Osteocyte (in vitro differentiated cells): ENCODE data around the gene LPAR3. TPM values are rescaled to one million over a fixed set of nuclear protein-coding genes. Genes with fewer than 3 reads are reported as not detected.

Experiments used
- DNase-seq: peaks from one replicate; pipeline ENCODE4 v3.0.0; 2021; ENCODE audit warnings: mixed read lengths; ENCODE audit not compliant: unreplicated experiment; ENCODE audit errors: extremely low spot score
- H3K27ac Mint-ChIP-seq: one replicate; pipeline ENCODE4 v1.8.0; 2021; ENCODE audit warnings: mild to moderate bottlenecking, mixed read lengths; ENCODE audit not compliant: unreplicated experiment
- H3K27me3 Mint-ChIP-seq: one replicate; pipeline ENCODE4 v1.8.0; 2021; ENCODE audit warnings: mixed read lengths; ENCODE audit not compliant: unreplicated experiment
- H3K36me3 Mint-ChIP-seq: one replicate; pipeline ENCODE4 v1.8.0; 2021; ENCODE audit warnings: mixed read lengths; ENCODE audit not compliant: unreplicated experiment
- H3K4me1 Mint-ChIP-seq: one replicate; pipeline ENCODE4 v1.8.0; 2021; ENCODE audit warnings: mixed read lengths; ENCODE audit not compliant: unreplicated experiment
- H3K4me3 Mint-ChIP-seq: one replicate; pipeline ENCODE4 v1.8.0; 2021; ENCODE audit warnings: mild to moderate bottlenecking, moderate library complexity, mixed read lengths; ENCODE audit not compliant: unreplicated experiment
- H3K9me3 Mint-ChIP-seq: one replicate; pipeline ENCODE4 v1.8.0; 2021; ENCODE audit warnings: mixed read lengths; ENCODE audit not compliant: unreplicated experiment
- CTCF ChIP-seq: fragments of 200-600 bp; sonication (generic); IDR thresholded peaks from 2 replicates; pipeline ENCODE4 v1.5.0; 2021; ENCODE audit warnings: antibody characterized with exemption, mild to moderate bottlenecking, moderate library complexity
- total RNA-seq: library from RNA; stranded (reverse); gene quantifications from 2 replicates; pipeline ENCODE4 v1.2.1, GENCODE V29; 2021

Gene LPAR3
- total RNA-seq, 1 donor from 2014 or later = not detected

- Mint-ChIP-seq H3K4me1 (peaks cover 11% of the 10 kb centered on the region), H3K9me3 (no peaks in the 10 kb centered on the region), H3K27ac (no peak overlapping the region), H3K27me3 (peaks cover 3% of the 10 kb centered on the region), H3K4me3 (no peak overlapping the region), H3K36me3 (no peaks in the 10 kb centered on the region)
- DNase-seq = no peak
- no peak for TF ChIP-seq CTCF
These were observed 37.8 kb downstream of the LPAR3 start for GRCh38 chr1:84855168-84855567.

GRCh38 chr1:84853741-84854721 lies 39.0 kb downstream of the LPAR3 start:
- Mint-ChIP-seq H3K9me3 (no peaks in the 10 kb centered on the region), H3K36me3 (no peaks in the 10 kb centered on the region), H3K4me3 (no peak overlapping the region), H3K4me1 (peaks cover 11% of the 10 kb centered on the region), H3K27ac (peak overlapping the region; percentile 46), H3K27me3 (peaks cover 3% of the 10 kb centered on the region)
- DNase-seq = no peak
- no peak for TF ChIP-seq CTCF

GRCh38 chr1:84851839-84852238 lies 41.2 kb downstream of the LPAR3 start:
- no peak for DNase-seq

GRCh38 chr1:84849357-84849975 lies 43.5 kb downstream of the LPAR3 start:
- TF ChIP-seq CTCF = no peak
- Mint-ChIP-seq H3K27ac (no peak overlapping the region), H3K4me1 (peaks cover 28% of the 10 kb centered on the region), H3K4me3 (no peak overlapping the region), H3K9me3 (no peaks in the 10 kb centered on the region), H3K27me3 (no peaks in the 10 kb centered on the region), H3K36me3 (no peaks in the 10 kb centered on the region)
- DNase-seq = no peak

More at GRCh38 chr1:84851839-84852238, 41.2 kb downstream of the LPAR3 start:
- Mint-ChIP-seq H3K4me1 (peaks cover 25% of the 10 kb centered on the region), H3K36me3 (no peaks in the 10 kb centered on the region), H3K27ac (peak overlapping the region; percentile 1), H3K4me3 (no peak overlapping the region), H3K27me3 (no peaks in the 10 kb centered on the region), H3K9me3 (no peaks in the 10 kb centered on the region)
- no peak for TF ChIP-seq CTCF
